ENCODE measurements around the gene MRPS31. TPM values are rescaled to one million over a fixed set of nuclear protein-coding genes. Genes with fewer than 3 reads are reported as not detected.

Gene MRPS31
- total RNA-seq, 3 donors from 2014 or later: 15.8 to 29.7 (median 23.3) TPM

DNA sequence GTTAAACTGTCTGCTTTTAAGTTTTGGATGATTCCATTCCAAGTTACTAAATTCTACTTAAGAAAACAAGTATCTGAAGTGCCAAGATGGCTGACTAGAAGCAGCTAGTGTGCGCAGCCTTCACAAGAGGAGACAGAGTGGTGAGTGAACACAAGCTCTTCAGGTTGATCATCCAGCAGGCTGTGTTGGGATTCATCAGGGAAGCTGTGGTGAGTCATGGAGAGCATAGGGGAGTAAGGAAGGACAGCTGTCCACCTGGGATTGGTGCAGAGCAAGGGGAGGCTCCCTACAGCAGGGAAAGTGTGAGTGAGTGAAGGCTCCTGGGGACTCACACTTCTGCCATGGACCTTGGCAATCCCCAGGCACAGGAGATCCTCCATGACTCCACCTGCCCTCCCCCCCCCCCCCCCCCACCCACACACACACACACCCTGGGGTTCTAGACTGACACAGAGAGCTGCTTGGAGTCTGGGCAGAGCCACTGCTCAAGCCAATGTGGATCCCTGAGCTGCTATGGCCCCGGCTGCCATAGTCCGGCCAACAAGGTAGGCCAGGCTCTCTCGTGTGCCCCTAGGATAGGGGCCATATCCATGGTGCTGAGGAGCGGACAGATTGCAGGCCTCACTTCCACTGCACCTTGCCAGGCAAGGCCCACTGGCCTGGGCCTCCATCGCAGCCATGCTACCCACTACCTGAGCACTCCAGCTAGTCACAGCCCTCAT, 41.9 kb upstream of the MRPS31 start:
- no peaks in the 10 kb centered on the region for H3K9me3 ChIP-seq
- H3K36me3 ChIP-seq: no peaks in the 10 kb centered on the region
- no peaks in the 10 kb centered on the region for H3K27me3 ChIP-seq
- TF ChIP-seq POLR2AphosphoS5 (IDR thresholded peaks at IDR 0.05) (no peak), POLR2A (IDR thresholded peaks at IDR 0.05) (no peak)
- TF ChIP-seq, protein P1, sequence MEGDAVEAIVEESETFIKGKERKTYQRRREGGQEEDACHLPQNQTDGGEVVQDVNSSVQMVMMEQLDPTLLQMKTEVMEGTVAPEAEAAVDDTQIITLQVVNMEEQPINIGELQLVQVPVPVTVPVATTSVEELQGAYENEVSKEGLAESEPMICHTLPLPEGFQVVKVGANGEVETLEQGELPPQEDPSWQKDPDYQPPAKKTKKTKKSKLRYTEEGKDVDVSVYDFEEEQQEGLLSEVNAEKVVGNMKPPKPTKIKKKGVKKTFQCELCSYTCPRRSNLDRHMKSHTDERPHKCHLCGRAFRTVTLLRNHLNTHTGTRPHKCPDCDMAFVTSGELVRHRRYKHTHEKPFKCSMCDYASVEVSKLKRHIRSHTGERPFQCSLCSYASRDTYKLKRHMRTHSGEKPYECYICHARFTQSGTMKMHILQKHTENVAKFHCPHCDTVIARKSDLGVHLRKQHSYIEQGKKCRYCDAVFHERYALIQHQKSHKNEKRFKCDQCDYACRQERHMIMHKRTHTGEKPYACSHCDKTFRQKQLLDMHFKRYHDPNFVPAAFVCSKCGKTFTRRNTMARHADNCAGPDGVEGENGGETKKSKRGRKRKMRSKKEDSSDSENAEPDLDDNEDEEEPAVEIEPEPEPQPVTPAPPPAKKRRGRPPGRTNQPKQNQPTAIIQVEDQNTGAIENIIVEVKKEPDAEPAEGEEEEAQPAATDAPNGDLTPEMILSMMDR (IDR thresholded peaks at IDR 0.05): no peak
- no peak for DNase-seq (ENCODE audit: low spot score in 2 of 2)
- H3K4me1 ChIP-seq: no peaks in the 10 kb centered on the region
- H3K27ac ChIP-seq: no peak overlapping the region
- H3K4me3 ChIP-seq: no peak overlapping the region
- intact Hi-C loops (cut with DNase I; ENCODE audit: low total_unique reads): no loop called here

DNA sequence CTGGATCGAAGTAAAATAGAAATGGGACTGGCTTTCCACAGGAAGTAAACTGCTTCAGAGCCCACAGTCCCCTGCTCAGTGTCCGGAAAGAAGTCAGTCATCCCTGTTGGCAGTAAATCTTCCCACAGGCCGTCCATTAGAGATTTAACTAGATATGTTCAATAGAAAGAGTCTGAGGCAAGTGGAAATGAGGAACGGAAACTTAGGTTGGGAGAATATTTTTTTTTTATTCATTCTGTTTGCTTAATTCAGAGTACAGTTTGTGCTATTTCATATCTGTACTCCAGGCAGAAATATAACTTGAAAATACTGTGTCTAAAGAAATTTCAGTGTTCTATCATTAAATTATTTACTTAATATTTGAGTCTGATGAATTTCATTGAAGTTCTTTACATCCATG, 41.1 kb upstream of the MRPS31 start:
- no peaks in the 10 kb centered on the region for H3K36me3 ChIP-seq
- no peaks in the 10 kb centered on the region for H3K9me3 ChIP-seq
- H3K4me3 ChIP-seq: no peak overlapping the region
- DNase-seq (ENCODE audit: low spot score in 2 of 2): no peak
- no peak overlapping the region for H3K27ac ChIP-seq
- no peaks in the 10 kb centered on the region for H3K4me1 ChIP-seq
- H3K27me3 ChIP-seq: no peaks in the 10 kb centered on the region
- TF ChIP-seq POLR2AphosphoS5 (IDR thresholded peaks at IDR 0.05) (no peak), POLR2A (IDR thresholded peaks at IDR 0.05) (no peak)
- TF ChIP-seq, protein P1 (IDR thresholded peaks at IDR 0.05): no peak
- intact Hi-C loops (cut with DNase I; ENCODE audit: low total_unique reads): no loop called here

DNA sequence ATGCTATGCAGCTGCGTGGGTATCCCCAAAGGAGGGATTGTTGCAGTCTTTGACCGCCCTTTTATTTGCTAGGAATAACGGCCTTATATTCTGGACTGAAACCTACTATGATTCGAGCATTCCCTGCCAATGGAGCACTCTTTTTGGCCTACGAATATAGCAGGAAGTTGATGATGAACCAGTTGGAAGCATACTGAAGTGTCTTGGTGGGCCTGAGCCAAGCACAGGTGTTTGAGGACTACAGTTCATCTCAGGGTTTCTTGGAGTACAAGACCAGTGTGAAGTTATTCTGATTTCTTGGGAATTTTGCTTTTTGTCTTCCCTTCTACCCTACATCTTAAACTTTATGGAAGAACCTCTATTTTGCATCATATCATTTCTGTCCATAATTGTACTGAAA, 38.5 kb upstream of the MRPS31 start:
- intact Hi-C loops (cut with DNase I; ENCODE audit: low total_unique reads): no loop called here
- no peak overlapping the region for H3K27ac ChIP-seq
- no peaks in the 10 kb centered on the region for H3K27me3 ChIP-seq
- no peaks in the 10 kb centered on the region for H3K4me1 ChIP-seq
- no peak overlapping the region for H3K4me3 ChIP-seq
- no peaks in the 10 kb centered on the region for H3K36me3 ChIP-seq
- no peaks in the 10 kb centered on the region for H3K9me3 ChIP-seq
- DNase-seq (ENCODE audit: low spot score in 2 of 2): no peak
- no peak for TF ChIP-seq POLR2AphosphoS5 (IDR thresholded peaks at IDR 0.05)
- TF ChIP-seq, protein P1 (IDR thresholded peaks at IDR 0.05): no peak
- TF ChIP-seq POLR2A (IDR thresholded peaks at IDR 0.05): no peak

DNA sequence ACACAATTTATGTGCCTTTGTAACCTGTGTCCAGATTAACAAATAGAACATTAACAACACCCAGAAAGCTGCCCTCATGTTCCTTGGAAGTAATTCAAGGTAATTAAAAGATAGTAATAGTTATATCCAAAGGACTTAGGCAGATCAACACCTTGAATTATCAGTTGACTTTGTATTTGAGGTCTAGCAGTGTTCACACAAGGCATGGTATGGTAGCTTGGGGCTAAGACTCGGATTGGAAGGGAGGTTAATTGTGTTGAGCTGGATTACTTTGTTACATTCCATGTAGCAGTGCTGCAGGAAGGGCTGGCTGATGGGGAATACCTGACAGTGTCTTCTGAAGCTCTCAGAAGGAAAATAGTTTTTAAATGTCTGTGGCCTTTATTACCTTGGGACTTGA, 35.3 kb upstream of the MRPS31 start:
- no peaks in the 10 kb centered on the region for H3K36me3 ChIP-seq
- no peak overlapping the region for H3K27ac ChIP-seq
- H3K4me3 ChIP-seq: no peak overlapping the region
- no peak for DNase-seq (ENCODE audit: low spot score in 2 of 2)
- no peaks in the 10 kb centered on the region for H3K27me3 ChIP-seq
- no peaks in the 10 kb centered on the region for H3K9me3 ChIP-seq
- no peaks in the 10 kb centered on the region for H3K4me1 ChIP-seq
- TF ChIP-seq POLR2AphosphoS5 (IDR thresholded peaks at IDR 0.05): no peak
- TF ChIP-seq, protein P1 (IDR thresholded peaks at IDR 0.05): no peak
- TF ChIP-seq POLR2A (IDR thresholded peaks at IDR 0.05): no peak
- intact Hi-C loops (cut with DNase I; ENCODE audit: low total_unique reads): no loop called here

DNA sequence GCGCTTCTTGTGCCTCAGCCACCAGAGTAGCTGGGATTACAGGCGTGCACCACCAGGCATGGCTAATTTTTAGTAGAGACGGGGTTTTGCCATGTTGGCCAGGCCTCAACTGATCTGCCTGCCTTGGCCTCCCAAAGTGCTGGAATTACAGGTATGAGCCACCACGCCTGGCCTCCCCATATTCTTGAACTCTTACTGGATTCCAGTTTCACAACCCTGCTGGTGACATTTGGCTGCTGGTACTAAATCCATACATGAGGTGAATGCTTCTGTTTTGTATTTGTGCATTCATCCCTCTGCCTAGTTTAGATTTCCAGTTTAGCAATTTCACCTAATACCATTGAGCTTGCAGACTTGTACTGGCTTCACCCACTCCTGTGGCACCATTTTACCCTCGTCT, 32.3 kb upstream of the MRPS31 start:
- intact Hi-C loops (cut with DNase I; ENCODE audit: low total_unique reads): no loop called here
- no peak overlapping the region for H3K4me3 ChIP-seq
- TF ChIP-seq, protein P1 (IDR thresholded peaks at IDR 0.05): no peak
- TF ChIP-seq POLR2A (IDR thresholded peaks at IDR 0.05): no peak
- TF ChIP-seq POLR2AphosphoS5 (IDR thresholded peaks at IDR 0.05): no peak
- no peak for DNase-seq (ENCODE audit: low spot score in 2 of 2)
- no peak overlapping the region for H3K27ac ChIP-seq
- H3K9me3 ChIP-seq: no peaks in the 10 kb centered on the region
- H3K36me3 ChIP-seq: no peaks in the 10 kb centered on the region
- H3K27me3 ChIP-seq: no peaks in the 10 kb centered on the region
- no peaks in the 10 kb centered on the region for H3K4me1 ChIP-seq
